IMR-90 (cell line): Measurements from ENCODE around the gene PLEKHA8. TPM values are rescaled to one million over a fixed set of nuclear protein-coding genes. Genes with fewer than 3 reads are reported as not detected.

Experiments used
- ATAC-seq: fragments of 200-7000 bp; cut with Tn5 transposase; 2 replicates; pipeline ENCODE4 v1.9.1; 2020; ENCODE audit warnings: low read depth, mild to moderate bottlenecking, moderate library complexity
- BruUV-seq: library from RNA; stranded (reverse); fragments of 400-500 nt; replicated peaks from 2 replicates; lab custom pipeline; 2021; lab: Mats Ljungman, UMichigan
- CTCF ChIA-PET: fragments of 300-600 bp; formaldehyde crosslinking; extraction: SDS; loops from one replicate; lab custom pipeline; 2021; ENCODE audit warnings: antibody characterized with exemption; lab: Yijun Ruan, JAX
- POLR2A ChIA-PET: fragments of 300-600 bp; sonication (Branson Sonifier 250); formaldehyde crosslinking; loops from one replicate; lab custom pipeline; 2022; ENCODE audit warnings: antibody characterized with exemption; ENCODE audit not compliant: unreplicated experiment; lab: Charles Lee
- DNase-seq: peaks from one replicate; pipeline ENCODE4 v3.0.0; 2013
- H2AFZ ChIP-seq: replicated peaks from 2 replicates; pipeline ENCODE3; 2013; ENCODE audit warnings: low read length, mild to moderate bottlenecking; ENCODE audit not compliant: poor library complexity
- H2AK5ac ChIP-seq: 2 replicates; pipeline ENCODE4 v1.6.1; 2013; ENCODE audit warnings: low read depth, low read length, inconsistent platforms
- H2AK9ac ChIP-seq: replicated peaks from 2 replicates; pipeline ENCODE3; 2013; ENCODE audit warnings: mild to moderate bottlenecking, low read depth, low read length, moderate library complexity; ENCODE audit not compliant: poor library complexity
- H2BK120ac ChIP-seq: 2 replicates; pipeline ENCODE4 v1.6.1; 2013; ENCODE audit warnings: low read depth, low read length, inconsistent platforms
- H2BK15ac ChIP-seq: 3 replicates; pipeline ENCODE4 v1.6.1; 2013; ENCODE audit warnings: low read depth, low read length, inconsistent platforms
- H2BK20ac ChIP-seq: 2 replicates; pipeline ENCODE4 v1.6.1; 2013; ENCODE audit warnings: low read depth, mild to moderate bottlenecking, inconsistent platforms, low read length, moderate library complexity
- H2BK5ac ChIP-seq: 2 replicates; pipeline ENCODE4 v1.6.1; 2013; ENCODE audit warnings: mild to moderate bottlenecking, low read depth, low read length, inconsistent platforms; ENCODE audit not compliant: poor library complexity, severe bottlenecking
- H3K14ac ChIP-seq: replicated peaks from 2 replicates; pipeline ENCODE4 v1.6.1; 2013; ENCODE audit warnings: low read depth, low read length, inconsistent platforms
- H3K18ac ChIP-seq: 2 replicates; pipeline ENCODE4 v1.6.1; 2013; ENCODE audit warnings: low read depth, low read length, control low read depth
- H3K23ac ChIP-seq: 2 replicates; pipeline ENCODE4 v1.6.1; 2013; ENCODE audit warnings: low read depth, low read length, inconsistent platforms
- H3K27ac ChIP-seq: 2 replicates; pipeline ENCODE4 v1.5.1; 2013; ENCODE audit warnings: mild to moderate bottlenecking, control low read depth, low read length; ENCODE audit not compliant: insufficient read depth
- H3K27me3 ChIP-seq: 2 replicates; pipeline ENCODE4 v1.6.1; 2013; ENCODE audit warnings: low read length; ENCODE audit not compliant: control insufficient read depth, insufficient read depth
- H3K36me3 ChIP-seq: 2 replicates; pipeline ENCODE4 v1.6.1; 2013; ENCODE audit warnings: low read length, mixed read lengths; ENCODE audit not compliant: control insufficient read depth, insufficient read depth
- H3K4ac ChIP-seq: 2 replicates; pipeline ENCODE4 v1.6.1; 2013; ENCODE audit warnings: low read depth, low read length, inconsistent platforms
- H3K4me1 ChIP-seq: 2 replicates; pipeline ENCODE4 v1.6.1; 2013; ENCODE audit warnings: low read length, mixed read lengths; ENCODE audit not compliant: control insufficient read depth, insufficient read depth
- H3K4me2 ChIP-seq: 2 replicates; pipeline ENCODE4 v1.6.1; 2013; ENCODE audit warnings: low read depth, mild to moderate bottlenecking, control low read depth, low read length, moderate library complexity
- H3K4me3 ChIP-seq: 2 replicates; pipeline ENCODE4 v1.5.1; 2013; ENCODE audit warnings: low read depth, mild to moderate bottlenecking, control low read depth, low read length, moderate library complexity; ENCODE audit not compliant: insufficient read depth
- H3K56ac ChIP-seq: 2 replicates; pipeline ENCODE4 v1.6.1; 2013; ENCODE audit warnings: low read length, inconsistent platforms; ENCODE audit not compliant: insufficient read depth; ENCODE audit errors: extremely low read depth
- H3K79me1 ChIP-seq, 2 experiments: 2 replicates each; pipeline ENCODE4 v1.6.1; 2013; ENCODE audit warnings: low read length in 2 of 2, inconsistent platforms in 1 of 2, low read depth in 1 of 2
- H3K9ac ChIP-seq: 2 replicates; pipeline ENCODE4 v1.6.1; 2013; ENCODE audit warnings: low read depth, low read length, control low read depth
- H3K9me1 ChIP-seq: 2 replicates; pipeline ENCODE4 v1.6.1; 2013; ENCODE audit warnings: low read length, inconsistent platforms; ENCODE audit not compliant: insufficient read depth
- H3K9me3 ChIP-seq: 2 replicates; pipeline ENCODE4 v1.6.1; 2013; ENCODE audit warnings: low read length; ENCODE audit not compliant: control insufficient read depth, insufficient read depth
- H4K20me1 ChIP-seq: 2 replicates; pipeline ENCODE4 v1.6.1; 2013; ENCODE audit warnings: low read length, inconsistent platforms; ENCODE audit not compliant: insufficient read depth
- H4K5ac ChIP-seq: 2 replicates; pipeline ENCODE4 v1.6.1; 2013; ENCODE audit warnings: mild to moderate bottlenecking, low read depth, low read length, control low read depth
- H4K8ac ChIP-seq, 2 experiments: 2 replicates each; pipeline ENCODE4 v1.6.1; 2013; ENCODE audit warnings: low read depth in 2 of 2, low read length in 2 of 2, control low read depth in 1 of 2, inconsistent platforms in 1 of 2
- H4K91ac ChIP-seq: 2 replicates; pipeline ENCODE4 v1.6.1; 2013; ENCODE audit warnings: low read depth, low read length, inconsistent platforms; ENCODE audit not compliant: insufficient read depth
- CHD1 ChIP-seq: IDR thresholded peaks from 2 replicates; pipeline ENCODE4 v1.6.1; 2012; ENCODE audit warnings: low read depth, low read length, improper control_type of control experiment
- MAZ ChIP-seq: IDR thresholded peaks from 2 replicates; pipeline ENCODE4 v1.6.1; 2012; ENCODE audit warnings: low read depth, mild to moderate bottlenecking, low read length, improper control_type of control experiment, moderate library complexity, borderline replicate concordance
- RCOR1 ChIP-seq: IDR thresholded peaks from 2 replicates; pipeline ENCODE4 v1.6.1; 2012; ENCODE audit warnings: mild to moderate bottlenecking, low read length, improper control_type of control experiment; ENCODE audit not compliant: insufficient replicate concordance
- SMC3 ChIP-seq: fragments of 150-350 bp; IDR thresholded peaks from 2 replicates; pipeline ENCODE4 v1.6.1; 2016; ENCODE audit warnings: low read depth, mild to moderate bottlenecking, antibody characterized with exemption, low read length, moderate library complexity
- WGBS, 2 experiments: methylation state at CpG; one replicate each; pipeline versions ENCODE4 v1.1.5 to v1.1.7; 2013; ENCODE audit warnings: missing lambda C conversion rate in 2 of 2; ENCODE audit not compliant: insufficient read length in 1 of 2; ENCODE audit errors: extremely low coverage in 2 of 2; 5-methylcytosine and 5-hydroxymethylcytosine counted together
- dilution Hi-C: fragments of 300-500 bp; cut with HindIII; formaldehyde crosslinking; loops from one replicate; pipeline ENCODE4 v1.14.3; 2018; ENCODE audit warnings: low sequenced_read_pairs; ENCODE audit not compliant: unreplicated experiment
- in situ Hi-C: fragments of 300-500 bp; cut with MboI; formaldehyde crosslinking; loops from 3 replicates; pipeline ENCODE4 v1.14.3; 2019; ENCODE audit warnings: low sequenced_read_pairs, inconsistent platforms, mixed read lengths
- intact Hi-C: fragments of 100-400 bp; cut with micrococcal nuclease; formaldehyde crosslinking; loops from 2 replicates; pipeline ENCODE4 v1.10.0; 2022
- polyA plus RNA-seq, 3 experiments: library from polyadenylated mRNA; depleted of rRNA; stranded (reverse); fragments of >200 nt; gene quantifications; 2 replicates each; pipeline ENCODE4 v1.2.3, GENCODE V29; 2012; ENCODE audit warnings: low replicate concordance in 1 of 3
- total RNA-seq: library from RNA; depleted of rRNA; stranded (reverse); fragments of >200 nt; gene quantifications from 2 replicates; pipeline ENCODE4 v1.2.3, GENCODE V29; 2012
- TF ChIP-seq, protein P1 (sequence below): fragments of 150-350 bp; IDR thresholded peaks from 2 replicates; pipeline ENCODE4 v1.6.1; 2017; ENCODE audit warnings: mild to moderate bottlenecking, antibody characterized with exemption, low read length, low read depth

PLEKHA8 gene
- total and polyA plus RNA-seq, 2 of the 4 experiments (the other 2 are of a cell fraction) = 3.6 to 9.7 TPM

DNA sequence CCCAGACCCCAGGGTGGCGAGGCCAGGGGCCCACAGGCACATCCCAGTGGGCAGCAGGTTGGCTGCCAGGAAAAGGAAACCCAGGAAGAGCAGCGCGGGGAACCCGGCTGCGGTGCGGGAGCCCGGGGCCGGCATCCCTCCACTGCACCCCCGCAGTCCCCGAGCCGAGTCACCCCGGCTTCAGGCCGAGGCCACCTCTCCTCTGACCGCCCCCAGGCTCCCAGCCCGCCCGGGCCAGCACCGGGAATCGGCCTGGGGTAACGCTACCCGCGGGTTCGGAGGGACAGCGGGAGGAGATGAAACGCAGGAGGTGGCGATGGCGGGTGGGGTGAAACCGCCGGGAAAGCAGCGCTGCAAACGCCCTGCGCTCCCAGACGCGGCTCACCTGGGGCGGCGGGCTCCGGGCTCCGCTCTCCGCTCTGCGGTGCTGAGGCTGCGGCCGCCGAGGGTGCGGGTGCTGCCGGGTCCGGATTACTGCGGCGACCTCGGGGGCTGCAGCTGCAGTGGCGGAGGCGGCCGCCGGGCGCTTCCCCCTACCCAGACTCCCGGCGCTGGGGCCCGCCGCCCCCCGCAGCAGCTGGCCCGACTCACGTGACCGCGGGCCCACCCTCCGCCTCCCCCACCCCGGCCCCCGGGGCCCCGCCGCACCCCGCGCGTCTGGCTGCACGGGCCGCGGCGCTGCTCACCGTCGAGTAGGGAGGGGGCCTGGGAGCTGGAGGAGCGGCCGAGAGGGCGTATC, 38.8 kb upstream of the PLEKHA8 start, which contains the start of gene SCRN1:
TSS of gene SCRN1 (minus strand) at position 545 of the 739 bp plus-strand sequence. CDS start 20,734 bp downstream, outside the sequence.
- ATAC-seq (peak; percentile 67), DNase-seq (peak; percentile 13)
- Histone ChIP-seq H3K4me1 (peaks cover 10% of the 10 kb centered on the region), H3K4ac (peak within 1 kb of the TSS; percentile 98), H2BK20ac (no peak within 1 kb of the TSS; the same call in 1 of the 2 replicates), H3K56ac (peak within 1 kb of the TSS; percentile 75), H3K79me1 (peaks cover 7 to 38% of the 10 kb centered on the region in 2 experiments; a peak in 3 of 4 replicates), H3K36me3 (no peaks in the 10 kb centered on the region), H3K14ac (peak within 1 kb of the TSS; percentile 99), H2AK9ac (peak within 1 kb of the TSS; percentile 92), H4K5ac (peak within 1 kb of the TSS; percentile 78), H4K8ac (peak within 1 kb of the TSS; percentile 90 to 99), H3K27ac (peak within 1 kb of the TSS; percentile 97), H4K91ac (peak within 1 kb of the TSS; percentile 89), H3K9me3 (peaks cover 3% of the 10 kb centered on the region; the same call in 1 of the 2 replicates), H3K27me3 (no peaks in the 10 kb centered on the region), H3K18ac (peak within 1 kb of the TSS; percentile 75), H2BK15ac (peak within 1 kb of the TSS; percentile 77; the same call in 2 of the 3 replicates), H3K23ac (peak within 1 kb of the TSS; percentile 99), H3K4me2 (peak within 1 kb of the TSS; percentile 89), H3K4me3 (peak within 1 kb of the TSS; percentile 99), H3K9me1 (peaks cover 8% of the 10 kb centered on the region), H3K9ac (peak within 1 kb of the TSS; percentile 94), H2AK5ac (peak within 1 kb of the TSS; percentile 92), H2AFZ (peak within 1 kb of the TSS; percentile 95), H2BK120ac (peak within 1 kb of the TSS; percentile 82), H2BK5ac (peak within 1 kb of the TSS; percentile 94), H4K20me1 (peaks cover 9% of the 10 kb centered on the region)
- POLR2A ChIA-PET = no interaction called here
- CTCF ChIA-PET = no interaction called here
- 0% methylated on average over 17 of the region's 79 CpGs; no CpG with 5 or more reads in 1 of the 2 experiments for WGBS, 2 experiments
- intact Hi-C loops (loop anchor here (2.0 kb wide), 1 partner anchor 73 kb away; no protein-coding TSS in a partner anchor), dilution Hi-C loops (no loop called here), in situ Hi-C loops (no loop called here)
- no TSS peak for BruUV-seq
- TF ChIP-seq, protein P1, sequence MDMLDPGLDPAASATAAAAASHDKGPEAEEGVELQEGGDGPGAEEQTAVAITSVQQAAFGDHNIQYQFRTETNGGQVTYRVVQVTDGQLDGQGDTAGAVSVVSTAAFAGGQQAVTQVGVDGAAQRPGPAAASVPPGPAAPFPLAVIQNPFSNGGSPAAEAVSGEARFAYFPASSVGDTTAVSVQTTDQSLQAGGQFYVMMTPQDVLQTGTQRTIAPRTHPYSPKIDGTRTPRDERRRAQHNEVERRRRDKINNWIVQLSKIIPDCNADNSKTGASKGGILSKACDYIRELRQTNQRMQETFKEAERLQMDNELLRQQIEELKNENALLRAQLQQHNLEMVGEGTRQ = peak; percentile 35; the same call in 1 of the 2 replicates
- TF ChIP-seq MAZ (peak; percentile 40; the same call in 1 of the 2 replicates), RCOR1 (no peak), SMC3 (no peak), CHD1 (0 out of 2 replicates have a peak, but pooled peaks have one; percentile 18)
